DMS79 (cell line): ENCODE results near the gene LEKR1.
"Not testable (repeated sequence)": the region's sequence is repeated elsewhere in the genome, so short reads cannot be mapped to it uniquely, and the experiment has no call there.

Experiments used
- DNase-seq: peaks from one replicate; lab custom pipeline; 2025; lab: John Stamatoyannopoulos, UW

Gene LEKR1

DNA sequence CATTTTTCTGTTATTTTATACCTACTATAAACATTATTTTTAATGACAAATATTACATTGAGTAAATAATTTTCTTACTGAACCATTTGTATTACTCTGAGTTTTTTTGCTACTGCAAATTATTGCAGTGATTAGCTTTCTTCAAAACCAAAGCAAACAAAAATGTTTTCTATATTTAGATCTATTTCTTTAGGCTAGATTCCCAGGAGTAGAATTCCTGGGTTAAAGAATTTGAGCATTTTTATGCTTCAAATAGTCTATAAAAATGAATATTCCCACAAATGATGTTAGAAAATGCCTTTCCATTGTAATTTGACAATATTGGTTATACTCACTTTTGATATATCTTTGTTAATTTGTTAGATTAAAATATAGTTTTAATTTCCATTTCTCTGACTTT is 76.8 kb downstream of the LEKR1 start:
- DNase-seq = no peak

DNA sequence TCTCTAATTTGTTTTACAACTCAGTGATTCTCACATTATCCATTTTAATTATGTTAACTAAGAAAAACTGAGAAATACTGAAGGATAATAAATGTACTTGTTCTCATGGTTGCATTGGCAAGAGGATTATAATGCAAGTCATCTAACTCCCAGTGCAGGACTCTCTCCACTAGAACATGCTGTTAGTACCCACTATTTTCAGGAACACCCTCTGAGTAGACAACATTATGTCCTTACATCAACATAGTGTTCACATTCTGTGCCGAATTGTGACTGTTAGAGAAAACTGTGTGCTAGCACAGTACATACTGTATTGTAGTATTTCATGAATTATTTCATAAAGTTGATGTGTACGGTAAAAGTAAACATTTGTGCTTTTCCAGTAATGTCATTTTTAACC is 80.1 kb downstream of the LEKR1 start:
- no peak for DNase-seq

DNA sequence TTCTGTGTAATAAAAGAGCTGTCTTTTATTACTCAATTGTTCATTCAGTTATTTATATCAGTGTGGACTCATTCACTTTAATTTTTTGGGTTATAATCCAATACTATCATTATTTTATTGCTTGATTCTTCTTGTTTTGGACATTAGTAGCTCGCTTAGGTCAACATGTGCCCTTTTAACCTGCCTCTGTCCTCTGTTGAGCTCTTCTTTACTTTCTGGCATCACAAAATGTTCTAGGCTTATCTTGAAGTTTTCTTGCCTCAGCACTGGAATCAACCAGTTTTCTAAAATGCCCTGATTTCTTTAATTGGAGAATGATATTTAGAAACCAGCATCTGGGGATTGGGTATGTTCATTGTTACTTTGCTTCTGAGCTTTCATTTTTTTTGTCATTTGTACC is 82.2 kb downstream of the LEKR1 start:
- DNase-seq = no peak

DNA sequence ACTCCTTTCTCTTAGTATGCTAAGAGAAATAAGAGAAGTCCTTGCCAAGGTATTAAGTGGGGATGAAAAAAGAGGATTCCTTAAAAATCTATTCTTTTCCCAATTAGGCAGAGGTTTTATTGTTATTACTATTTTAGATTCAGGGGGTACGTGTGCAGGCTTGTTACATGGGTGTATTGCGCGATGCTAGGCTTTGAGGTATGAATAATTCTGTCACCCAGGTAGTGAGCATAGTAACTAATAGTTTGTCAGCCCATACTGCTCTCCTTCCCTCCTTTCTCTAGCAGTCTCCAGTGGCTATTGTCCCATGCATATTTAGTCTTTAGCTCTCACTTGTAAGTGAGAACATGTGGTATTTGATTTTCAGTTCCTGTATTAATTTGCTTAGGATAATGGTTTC is 83.9 kb downstream of the LEKR1 start:
- no peak for DNase-seq

DNA sequence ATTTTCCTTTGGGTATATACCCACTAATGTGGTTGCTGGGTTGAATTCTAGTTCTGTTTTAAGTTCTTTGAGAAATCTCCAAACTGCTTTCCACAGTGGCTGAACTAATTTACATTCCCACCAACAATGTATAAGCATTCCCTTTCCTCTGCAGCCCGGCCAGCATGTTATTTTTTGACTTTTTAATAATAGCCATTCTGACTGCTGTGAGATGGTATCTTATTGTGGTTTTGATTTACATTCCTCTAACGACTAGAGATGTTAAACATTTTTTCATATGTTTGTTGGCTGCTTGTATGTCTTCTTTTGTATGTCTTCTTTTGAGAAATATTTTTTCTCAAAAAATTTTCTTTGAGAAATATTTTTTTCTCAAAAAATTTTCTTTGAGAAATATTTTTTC is 84.7 kb downstream of the LEKR1 start:
- DNase-seq = not testable (repeated sequence)

DNA sequence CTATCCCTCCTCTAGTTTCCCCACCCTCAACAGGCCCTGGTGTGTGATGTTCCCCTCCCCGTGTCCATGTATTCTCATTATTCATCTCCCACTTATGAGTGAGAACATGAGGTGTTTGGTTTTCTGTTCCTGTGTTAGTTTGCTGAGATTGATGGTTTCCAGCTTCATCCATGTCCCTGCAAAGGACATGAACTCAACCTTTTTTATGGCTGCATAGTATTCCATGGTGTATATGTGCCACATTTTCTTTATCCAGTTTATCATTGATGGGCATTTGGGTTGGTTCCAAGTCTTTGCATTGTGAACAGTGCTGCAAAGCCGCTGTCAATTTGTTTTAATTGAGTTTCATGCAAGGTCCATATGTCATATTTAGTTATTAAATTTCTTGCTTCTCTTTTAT is 88.1 kb downstream of the LEKR1 start:
- not testable (repeated sequence) for DNase-seq

DNA sequence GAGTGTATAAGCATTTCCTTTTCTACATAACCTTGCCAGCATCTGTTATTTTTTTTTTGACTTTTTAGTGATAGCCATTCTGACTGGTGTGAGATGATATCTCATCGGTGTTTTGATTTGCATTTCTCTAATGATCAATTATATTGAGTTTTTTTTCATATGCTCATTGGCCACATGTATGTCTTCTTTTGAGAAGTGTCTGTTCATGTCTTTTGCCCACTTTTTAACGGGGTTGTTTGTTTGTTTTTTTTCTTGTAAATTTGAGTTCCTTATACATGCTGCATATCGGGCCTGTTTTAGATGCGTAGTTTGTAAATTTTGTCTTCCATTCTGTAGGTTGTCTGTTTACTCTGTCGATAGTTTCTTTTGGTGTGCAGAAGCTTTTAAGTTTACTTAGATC is 89.2 kb downstream of the LEKR1 start:
- DNase-seq = no peak

DNA sequence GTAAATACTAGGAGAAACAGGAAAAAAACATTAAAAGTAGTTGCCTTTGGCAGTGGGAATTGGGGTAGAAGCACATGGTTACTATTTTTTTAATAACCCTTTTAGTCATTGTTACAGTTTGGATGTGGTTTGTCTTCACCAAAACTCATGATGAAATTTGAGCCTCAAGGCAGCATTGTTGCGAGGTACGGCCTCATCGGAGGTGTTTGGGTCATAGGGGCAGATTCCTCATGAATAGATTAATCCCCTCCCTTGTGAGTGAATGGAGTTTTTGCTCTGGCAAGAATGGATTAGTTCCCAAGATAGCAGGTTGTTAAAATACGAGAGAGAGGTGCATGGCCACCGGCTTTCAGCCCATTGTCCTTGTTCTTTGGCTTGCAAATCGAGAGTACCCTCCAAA is 92.6 kb downstream of the LEKR1 start:
- DNase-seq = no peak

DNA sequence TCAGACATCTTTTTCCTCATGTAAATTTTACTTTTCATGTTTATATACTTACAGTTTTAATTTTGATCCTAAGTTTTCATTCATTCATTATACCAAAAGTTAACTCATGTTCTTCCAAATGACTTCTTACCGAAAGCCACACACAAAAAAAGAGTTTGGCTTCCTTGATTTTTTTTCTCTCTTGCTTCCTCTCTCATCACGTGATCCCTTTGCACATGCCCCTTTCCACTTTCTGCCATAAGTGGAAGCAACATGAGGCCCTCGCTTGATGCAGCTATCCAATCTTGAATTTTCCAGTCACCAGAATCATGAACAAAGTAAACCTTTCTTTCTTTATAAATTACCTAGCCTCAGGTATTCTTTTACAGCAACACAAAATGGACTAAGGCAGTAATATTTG is 93.7 kb downstream of the LEKR1 start:
- DNase-seq = no peak

DNA sequence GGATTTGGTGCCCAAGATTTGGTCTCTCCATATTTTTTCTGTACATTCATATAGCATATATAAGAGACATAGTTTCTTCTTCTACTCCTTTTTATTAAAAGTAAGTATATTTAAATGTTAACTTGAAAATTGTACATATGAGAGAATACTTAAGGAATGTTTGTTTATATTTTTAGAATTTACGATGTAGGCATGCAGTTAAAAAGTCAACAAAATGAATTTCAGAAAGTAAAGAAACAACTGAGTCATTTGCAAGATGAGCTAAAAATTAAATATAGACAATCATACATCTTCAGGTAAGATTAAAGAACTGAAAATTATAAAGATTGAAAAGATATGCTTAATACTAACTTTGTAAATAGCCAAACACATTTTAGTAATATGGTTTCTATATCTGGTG is 94.2 kb downstream of the LEKR1 start:
- DNase-seq = no peak

DNA sequence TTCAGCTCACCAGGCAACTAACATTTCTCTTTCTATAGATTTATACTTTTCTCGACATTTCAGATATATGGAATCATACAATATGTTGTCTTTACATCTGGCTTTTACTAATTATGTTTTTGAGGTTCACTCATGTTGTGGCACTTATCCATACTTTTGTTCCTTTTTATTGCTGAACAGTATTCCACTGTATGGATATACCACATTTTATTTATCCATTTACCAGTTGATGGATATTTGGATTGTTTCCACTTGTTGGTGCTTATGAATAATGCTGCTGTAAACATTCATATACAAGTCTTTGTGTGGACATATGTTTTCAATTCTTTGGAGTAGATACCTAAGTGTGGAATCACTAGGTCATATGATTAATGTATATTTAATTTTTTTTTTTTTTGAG is 97.2 kb downstream of the LEKR1 start:
- no peak for DNase-seq

DNA sequence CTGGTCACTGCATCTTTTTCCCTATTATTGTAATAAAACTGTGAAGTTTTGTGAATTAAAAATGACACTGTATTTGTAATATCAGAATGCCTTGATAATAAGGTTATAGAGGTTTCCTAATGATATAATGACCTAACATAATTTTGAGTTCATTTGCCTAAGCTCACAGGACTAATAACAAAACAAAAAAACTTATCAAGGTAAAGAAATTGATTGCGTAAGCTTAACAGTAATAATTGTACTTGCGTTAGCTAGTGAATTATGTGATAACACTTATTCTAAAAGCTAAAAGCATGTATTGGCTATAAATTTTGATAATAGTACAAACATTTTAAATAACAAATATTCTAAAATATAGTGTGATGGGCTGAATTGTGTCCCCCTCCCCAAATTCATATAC is 112.6 kb downstream of the LEKR1 start:
- no peak for DNase-seq

DNA sequence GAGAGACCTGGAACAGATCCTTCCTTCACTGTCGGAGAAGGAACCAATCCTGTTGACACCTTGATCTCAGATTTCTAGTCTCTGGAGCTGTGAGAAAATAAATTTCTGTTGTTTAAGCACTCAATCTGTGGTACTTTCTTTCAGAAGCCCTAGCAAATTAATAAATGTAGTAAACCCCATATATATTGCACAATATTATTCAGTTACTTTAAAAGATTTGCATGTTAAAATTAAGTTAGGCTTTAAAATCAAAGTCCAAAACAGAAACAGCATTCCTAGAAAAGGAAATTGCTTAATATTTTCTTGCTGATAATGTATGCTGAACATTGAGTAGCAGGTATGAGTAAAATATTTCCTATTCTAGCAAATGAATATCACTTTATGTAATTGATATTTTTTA is 113.2 kb downstream of the LEKR1 start:
- DNase-seq = no peak

DNA sequence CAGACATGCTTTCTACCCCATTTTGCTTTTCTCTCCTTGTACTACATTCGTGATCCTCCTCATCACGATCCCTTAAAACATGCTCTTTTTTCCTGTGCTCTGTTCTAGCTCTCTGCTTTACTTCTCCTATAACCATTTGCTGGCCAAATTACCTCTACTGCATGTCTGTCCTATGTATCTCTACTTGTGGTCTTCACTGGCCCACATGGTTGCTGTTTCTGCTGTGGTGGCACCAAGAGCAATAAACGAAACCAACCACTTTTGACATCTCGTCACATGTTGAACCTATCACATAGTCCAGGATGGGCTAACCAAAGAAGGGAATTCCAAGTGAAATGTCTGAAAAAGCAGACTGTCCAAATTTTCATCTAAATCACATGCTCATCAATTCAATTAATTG is 115.2 kb downstream of the LEKR1 start:
- no peak for DNase-seq

DNA sequence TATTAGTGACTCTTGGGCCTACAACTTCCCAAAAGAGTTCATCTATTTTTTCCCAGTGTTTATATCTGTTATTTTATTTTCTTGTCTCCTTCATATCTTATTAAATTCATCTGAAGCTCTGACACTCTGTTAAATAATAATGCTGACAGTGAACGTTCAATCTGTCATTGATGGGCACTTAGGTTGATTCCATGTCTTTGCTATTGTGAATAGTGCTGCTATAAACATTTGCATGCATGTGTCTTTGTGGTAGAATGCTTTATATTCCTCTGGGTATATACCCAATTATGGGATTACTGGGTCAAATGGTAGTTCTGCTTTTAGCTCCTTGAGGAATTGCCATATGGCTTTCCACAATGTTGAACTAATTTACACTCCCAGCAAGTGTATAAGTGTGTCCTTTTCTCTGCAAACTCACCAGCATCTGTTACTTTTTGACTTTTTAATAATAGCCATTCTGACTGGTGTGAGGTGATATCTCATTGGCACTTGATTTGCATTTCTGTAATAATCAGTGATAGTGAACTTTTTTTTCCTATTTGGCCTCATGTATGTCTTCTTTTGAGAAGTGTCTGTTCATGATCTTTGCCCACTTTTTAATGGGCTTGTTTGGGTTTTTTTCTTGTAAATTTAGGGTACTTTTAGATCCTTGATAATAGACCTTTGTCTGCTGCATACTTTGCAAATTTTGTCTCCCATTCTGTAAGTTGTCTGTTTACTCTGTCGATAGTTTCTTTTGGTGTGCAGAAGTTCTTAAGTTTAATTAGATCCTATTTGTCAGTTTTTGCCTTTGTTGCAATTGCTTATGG is 122.5 kb downstream of the LEKR1 start:
- no peak for DNase-seq

DNA sequence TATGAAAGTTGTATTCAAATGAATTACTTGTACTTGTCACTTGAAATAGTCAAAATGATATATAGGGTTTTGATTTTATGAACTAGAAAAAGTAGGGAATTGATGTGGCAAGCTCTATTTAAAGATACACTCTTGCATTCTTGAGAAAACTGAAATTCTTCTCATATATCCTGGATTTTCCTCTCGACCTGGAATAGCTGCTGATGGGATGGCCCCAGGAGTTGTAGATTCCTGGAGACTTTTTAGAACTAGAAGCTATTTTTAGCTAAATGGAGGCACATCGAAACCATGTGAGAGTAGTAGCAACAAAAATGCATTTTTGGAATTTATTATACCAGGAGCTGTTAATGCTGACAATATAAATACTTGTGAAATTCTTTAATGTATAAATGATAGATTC is 125.9 kb downstream of the LEKR1 start:
- no peak for DNase-seq

DNA sequence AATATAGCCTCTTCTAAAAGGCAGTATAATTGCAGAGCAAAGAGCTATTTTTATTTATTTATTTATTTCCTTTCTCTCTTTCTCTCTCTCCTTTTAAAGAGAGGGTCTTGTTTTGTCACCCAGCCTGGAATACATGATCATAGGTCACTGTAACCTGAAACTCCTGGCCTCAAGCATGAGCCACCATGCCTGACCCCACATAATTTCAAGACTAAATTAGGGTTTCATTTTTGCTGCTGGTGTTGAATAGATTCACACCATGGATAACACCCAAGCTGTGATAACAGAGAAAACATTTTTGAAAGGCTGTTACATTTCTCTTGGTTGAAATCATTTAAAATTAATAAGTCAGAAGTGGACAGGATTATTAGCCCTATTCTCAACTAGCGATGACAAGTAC is 131.6 kb downstream of the LEKR1 start:
- DNase-seq = no peak

DNA sequence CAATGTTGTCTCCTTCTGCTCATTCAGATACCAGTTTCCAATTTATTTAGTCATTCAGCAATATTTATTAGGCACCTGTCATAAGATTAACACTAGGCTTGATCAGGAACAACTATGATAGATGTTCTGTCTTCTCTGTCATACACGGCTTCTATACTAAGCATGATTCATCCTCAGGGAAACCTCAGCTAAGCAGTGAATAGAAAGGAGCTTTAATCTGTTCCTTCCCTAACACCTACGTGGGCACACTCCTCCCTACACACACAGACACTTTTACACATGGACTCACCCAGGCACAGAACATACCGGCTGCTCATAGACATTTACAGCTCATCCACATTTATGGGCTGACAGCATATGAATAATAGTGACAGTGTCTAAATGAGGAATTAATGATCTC is 136.9 kb downstream of the LEKR1 start:
- no peak for DNase-seq

DNA sequence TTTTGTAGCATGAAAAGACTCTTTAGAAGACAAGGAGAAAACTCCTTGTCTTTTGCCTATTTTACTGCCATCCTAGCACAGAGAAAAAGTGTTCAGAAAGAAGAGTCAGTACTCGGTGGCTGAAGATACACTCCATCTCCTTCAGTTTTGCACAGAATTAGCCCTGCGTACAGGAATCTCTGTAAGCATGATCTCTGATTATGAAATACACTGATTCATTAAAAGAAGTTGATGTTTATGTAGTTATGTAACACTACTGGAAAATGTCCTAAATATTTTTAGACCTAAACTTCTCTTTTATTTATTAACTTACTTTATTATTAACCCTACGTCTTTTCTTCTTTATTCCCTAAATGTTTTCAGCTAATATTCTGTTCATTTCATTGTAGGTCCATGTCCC is 138.4 kb downstream of the LEKR1 start:
- no peak for DNase-seq

DNA sequence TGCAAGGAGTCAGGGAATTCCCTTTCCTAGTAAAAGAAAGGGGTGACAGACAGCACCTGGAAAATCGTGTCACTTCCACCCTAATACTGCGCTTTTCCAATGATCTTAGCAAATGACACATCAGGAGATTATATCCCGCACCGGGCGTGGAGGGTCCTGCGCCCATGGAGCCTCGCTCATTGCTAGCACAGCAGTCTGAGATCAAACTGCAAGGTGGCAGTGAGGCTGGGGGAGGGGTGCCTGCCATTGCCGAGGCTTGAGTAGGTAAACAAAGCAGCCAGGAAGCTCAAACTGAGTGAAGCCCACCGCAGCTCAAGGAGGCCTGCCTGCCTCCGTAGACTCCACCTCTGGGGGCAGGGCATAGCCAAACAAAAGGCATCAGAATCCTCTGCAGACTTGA is 140.2 kb downstream of the LEKR1 start:
- DNase-seq = not testable (repeated sequence)

DNA sequence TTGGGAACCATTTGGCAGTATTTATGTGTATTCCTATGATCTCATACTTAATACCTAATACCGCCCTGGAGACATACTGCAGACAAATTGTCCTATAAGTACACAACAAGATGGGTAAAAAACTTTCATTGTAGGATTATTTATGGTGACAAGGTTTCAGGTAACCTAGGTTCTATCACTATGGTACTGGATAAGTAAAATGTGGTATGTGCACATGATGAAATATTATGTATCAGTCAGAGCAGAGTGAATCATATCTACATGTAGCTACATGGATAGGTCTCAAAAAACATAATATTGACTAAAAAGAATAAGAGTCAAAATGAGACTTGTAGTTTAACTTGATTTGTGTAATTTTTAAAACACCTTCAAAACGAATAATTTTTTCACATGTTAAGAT is 147.8 kb downstream of the LEKR1 start:
- DNase-seq = no peak

DNA sequence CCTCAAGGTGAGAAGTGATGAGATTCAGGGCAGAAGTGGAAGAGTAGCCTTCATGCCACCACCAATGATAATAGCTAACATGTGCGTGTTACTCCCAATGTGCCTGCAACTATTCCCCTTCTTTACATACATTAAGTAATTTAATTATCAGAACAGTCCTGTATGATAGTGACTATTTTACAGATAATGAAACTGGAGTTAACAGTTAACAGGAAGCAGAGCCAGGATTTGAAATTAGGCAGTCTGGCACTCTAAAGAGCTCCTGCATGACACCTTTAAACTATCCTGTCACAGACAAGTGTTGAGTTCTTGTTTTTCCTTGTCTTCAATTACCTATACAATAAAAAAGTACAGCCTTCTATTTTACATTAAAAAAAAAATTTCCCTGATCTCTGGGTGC is 148.8 kb downstream of the LEKR1 start:
- DNase-seq = no peak

DNA sequence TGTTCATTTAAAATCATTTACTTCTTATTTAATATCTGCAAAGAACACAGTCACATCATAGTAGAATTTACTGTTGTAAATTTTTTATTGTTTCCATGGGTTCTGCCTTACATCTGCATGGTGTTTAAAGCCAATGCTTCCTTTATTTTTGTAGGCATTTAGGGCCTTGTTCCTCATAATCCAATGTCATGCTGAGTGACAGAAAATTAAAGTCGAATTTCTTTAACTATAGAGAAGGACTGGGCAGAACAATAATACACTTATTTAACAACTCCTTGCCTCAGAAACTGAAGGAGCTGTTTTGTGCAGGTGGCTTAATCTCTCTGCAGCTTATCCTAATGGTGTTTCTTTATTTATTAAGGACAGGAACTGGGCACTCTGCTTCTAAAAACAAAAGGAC is 149.6 kb downstream of the LEKR1 start:
- no peak for DNase-seq

DNA sequence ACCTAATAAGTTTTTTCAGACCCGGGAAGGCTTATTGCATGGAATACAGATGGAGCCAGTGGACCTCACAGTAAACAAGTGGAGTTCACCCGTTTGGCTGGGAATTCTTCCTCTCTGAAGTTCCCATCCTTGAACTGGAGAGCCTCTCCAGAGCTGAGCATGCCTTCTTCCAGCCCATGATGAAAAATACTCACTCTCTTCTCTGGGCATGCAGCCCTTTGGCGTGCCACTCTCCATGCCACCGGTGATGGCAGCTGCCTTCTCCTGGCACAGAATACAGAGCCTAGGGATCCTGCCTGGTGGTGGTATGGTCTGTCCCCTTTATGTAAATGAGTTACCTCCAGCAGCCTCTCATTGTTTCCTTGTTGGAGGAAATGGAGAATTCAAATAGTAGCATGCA is 150.8 kb downstream of the LEKR1 start:
- DNase-seq = no peak
